ENCODE data around the gene MBD3L2.
"Not testable (repeated sequence)": the region's sequence is repeated elsewhere in the genome, so short reads cannot be mapped to it uniquely, and the experiment has no call there.

Gene MBD3L2

DNA sequence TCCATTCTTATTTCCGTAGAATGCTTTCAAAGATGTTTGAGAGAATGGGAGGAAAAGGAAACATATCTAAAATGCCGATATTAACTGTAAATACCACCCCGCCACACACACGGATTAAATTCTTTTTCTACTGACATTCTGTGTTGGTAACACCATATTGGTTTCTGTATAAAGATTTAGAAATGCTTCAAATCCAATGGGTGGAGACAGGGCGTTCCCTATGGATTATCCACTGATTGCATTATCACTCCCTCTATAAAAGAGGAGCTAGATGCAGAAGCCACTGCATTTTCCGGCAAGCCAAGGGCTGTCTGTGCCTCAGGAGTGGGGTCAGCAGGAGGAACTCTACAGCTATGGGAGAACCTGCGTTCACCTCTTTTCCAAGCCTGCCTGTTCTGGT, at the start of gene MBD3L2:
TSS of gene MBD3L2 (plus strand) at position 301 of the 400 bp plus-strand sequence. CDS start at position 354, 53 bp downstream.
- DNase-seq = not testable (repeated sequence)

DNA sequence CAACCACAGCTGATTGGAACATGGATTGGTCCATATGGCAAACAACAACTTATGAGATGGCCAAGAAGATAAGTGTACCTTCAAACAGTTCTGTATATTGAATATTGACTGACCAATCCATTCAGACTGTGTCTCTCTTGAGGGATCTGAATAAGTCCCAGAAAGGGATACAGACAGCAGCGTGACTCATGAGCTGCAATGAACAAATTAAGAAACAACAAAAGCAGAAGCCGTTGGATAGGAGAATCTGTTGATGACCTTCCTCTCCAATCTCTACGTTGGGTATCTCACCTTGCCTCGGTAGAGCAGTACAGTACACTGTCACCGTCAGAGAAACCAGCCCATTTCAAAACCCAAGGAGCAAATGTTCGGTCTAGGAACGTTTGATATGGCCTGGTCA, 49.2 kb upstream of the MBD3L2 start:
- DNase-seq = no peak

GRCh38 chr19:7000333-7000732, 48.8 kb upstream of the MBD3L2 start:
- DNase-seq = no peak

DNA sequence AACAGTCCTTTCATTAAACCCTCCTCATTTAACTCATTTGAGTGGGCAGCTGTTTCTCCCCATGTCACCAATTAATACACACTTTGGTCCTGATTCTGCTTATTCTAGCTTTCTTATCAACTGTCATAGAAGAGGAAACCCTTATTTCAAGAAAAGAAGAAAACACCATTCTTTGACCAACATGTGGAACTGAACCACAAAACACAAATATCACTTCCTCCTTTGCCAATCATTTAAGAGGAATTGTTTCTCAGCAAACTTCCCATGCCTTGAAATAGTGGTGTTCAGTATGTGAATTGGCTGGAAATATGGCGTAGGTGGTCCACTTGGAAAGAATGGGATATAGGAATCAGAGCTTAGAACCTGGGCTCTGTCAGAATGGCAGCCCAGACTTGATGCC, 48.3 kb upstream of the MBD3L2 start:
- no peak for DNase-seq

DNA sequence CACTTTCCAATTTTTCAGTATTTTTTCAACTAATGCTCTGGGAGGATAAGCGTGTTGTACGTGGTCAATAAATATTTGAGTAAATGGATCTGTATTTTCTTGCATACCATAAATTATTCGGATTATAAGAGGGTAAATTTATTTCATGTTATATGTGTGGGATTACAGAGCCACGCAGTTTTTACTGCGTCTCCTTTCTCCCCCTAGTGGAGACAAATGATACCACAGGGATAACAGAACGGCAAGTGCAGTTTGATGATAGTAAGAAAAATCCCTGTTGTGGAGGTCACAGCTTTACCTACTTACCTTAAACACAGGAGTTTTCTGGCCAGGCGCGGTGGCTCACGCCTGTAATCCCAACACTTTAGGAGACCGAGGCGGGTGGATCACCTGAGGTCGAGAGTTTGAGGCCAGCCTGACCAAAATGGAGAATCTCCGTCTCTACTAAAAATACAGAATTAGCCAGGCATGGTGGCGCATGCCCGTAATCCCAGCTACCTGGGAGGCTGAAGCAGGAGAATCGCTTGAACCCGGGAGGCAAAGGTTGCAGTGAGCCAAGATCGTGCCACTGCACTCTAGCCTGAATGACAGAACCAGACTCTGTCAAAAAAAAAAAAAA, 44.7 kb upstream of the MBD3L2 start:
- peak; percentile 22 for DNase-seq

DNA sequence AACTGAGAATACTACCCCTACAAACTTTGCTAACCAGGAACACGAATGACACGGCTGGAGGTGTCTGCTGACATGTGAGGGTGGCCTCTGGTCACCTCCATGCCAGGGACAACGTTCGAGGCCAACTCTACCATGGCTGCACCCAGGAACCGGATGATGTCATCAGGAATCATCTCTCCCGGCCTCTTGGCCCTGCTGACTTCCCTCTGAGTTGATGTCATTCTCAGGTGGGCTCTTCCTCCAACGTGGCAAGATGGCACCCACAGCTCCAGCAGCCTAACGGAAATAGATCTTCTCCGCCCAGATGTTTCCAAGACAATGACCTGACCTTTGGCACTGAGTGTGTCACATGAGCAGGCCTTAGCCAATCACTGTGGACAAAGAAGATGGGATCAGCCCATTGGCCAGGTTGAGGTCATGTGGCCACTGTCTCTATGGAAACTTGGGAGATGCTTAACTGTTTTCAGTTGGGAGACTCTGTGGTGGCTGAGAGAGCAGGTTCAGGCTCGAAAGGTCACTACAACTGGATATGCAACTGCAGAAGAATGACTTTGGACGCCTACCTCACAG, 42.9 kb upstream of the MBD3L2 start:
- no peak for DNase-seq

- no peak for DNase-seq
Measured at GRCh38 chr19:7007859-7008258, 41.3 kb upstream of the MBD3L2 start.

DNA sequence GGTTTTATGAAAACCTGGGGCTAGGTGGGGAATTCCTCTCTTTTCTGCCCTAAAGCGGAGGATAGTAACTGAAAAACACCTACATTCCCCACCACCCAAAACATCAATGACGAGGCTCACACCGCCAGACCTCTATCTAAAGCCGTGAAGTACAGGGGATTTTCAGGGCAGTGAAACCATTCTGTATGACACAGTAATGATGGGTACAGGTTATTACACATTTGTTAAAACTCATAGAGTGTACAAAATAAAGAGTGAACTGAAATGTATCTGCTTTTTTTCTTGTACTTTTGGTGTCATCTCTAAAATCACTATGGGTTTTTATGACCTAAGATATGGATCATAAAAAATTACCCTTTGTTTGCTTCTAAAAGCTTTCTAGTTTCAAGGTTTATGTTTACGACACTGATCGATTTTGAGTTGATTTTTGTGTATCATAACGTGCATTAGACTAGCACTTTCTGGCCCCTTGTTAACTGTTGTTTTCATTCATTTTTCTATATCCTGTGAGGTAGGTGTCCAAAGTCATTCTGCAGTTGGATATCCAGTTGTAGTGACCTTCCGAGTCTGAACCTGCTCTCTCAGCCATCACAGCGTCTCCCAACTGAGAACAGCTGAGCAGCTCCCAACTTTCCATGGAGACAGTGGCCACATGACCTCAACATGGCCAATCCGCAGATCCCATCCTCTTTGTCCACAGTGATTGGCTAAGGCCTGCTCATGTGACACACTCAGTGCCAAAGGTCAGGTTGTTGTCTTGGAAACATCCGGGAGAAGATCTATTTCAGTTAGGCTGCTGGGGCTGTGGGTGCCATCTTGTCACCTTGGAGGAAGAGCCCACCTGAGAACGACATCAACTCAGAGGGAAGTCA, 38.2 kb upstream of the MBD3L2 start:
- DNase-seq = no peak

DNA sequence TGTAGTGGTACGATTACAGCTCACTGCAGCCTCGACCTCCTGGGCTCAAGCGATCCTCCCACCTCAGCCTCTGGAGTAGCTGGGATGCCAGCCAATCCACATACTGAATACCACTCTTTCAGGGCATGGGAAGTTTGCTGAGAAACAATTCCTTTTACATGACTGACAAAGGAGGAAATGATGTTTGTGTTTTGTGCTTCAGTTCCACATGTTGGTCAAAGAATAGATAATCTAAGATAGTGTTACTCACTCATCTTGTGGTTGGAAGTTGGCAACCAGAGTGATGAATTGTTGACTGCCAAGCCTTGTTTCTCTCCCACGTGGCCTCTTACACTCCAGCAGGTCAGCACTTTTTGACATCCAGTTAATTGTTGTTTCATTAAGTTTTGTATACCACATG, 35.4 kb upstream of the MBD3L2 start:
- no peak for DNase-seq

DNA sequence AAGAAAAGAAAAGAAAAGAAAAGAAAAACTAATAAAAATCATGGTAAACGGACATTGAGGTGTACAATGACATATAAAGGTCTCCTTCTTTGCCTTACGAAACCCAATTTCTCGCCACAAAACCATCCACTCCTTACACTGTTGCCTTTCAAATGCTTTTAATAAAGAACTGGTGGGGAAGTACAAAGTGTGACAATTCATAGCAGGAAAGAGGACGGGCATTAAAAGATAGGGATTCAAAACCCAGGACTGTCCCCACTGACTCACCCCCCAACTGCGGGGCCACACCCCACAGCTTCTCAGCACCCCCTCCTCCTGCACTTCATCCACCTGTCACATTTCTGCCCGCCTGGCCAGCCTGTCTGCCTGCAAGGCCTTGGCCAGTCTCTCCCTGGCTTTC, 30.3 kb upstream of the MBD3L2 start:
- no peak for DNase-seq

- DNase-seq = not testable (repeated sequence)
Measured at GRCh38 chr19:7021331-7021730, 27.8 kb upstream of the MBD3L2 start, which contains the start of gene MBD3L2B. TSS of gene MBD3L2B (minus strand) at chr19:7021431. CDS start at chr19:7021397, 34 bp downstream.

DNA sequence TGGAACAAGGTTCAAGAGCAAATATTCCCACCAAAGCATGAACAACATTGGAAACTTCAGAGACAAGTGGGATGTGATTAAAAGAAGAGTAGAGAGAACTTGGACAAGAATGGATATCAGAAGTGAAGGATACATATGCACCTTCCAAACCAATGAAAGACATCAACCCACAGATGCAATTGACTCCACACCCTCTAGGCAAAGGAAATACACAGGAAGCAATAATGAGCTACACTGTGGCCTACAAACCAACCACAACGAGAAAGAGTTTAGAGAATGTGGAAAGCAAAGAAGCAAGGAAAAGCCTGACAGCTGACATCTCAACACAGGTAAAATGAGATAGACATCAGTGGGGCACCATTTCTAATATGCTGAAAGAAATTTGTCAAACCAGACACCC, 20.3 kb upstream of the MBD3L2 start:
- DNase-seq = not testable (repeated sequence)

DNA sequence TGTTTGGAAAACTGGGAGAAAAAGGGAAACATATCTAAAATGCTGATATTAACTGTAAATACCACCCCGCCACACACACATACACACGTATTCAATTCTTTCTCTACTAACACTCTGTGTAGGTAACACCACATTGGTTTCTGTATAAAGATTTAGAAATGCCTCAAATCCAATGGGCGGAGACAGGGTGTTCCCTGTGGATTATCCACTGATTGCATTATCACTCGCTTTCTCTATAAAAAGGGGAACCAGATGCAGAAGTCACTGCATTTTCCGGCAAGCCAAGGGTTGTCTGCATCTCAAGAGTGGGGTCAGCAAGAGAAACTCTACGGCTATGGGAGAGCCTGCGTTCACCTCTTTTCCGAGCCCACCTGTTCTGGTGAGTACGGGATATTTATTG, 18.8 kb upstream of the MBD3L2 start, which contains the start of gene MBD3L5:
TSS of gene MBD3L5 (plus strand) at position 301 of the 400 bp plus-strand sequence. CDS start at position 335, 34 bp downstream.
- not testable (repeated sequence) for DNase-seq

GRCh38 chr19:7040079-7040478, 9.0 kb upstream of the MBD3L2 start, which contains the start of gene MBD3L4:
TSS of gene MBD3L4 (minus strand) at chr19:7040179. CDS start at chr19:7040144, 35 bp downstream.
- not testable (repeated sequence) for DNase-seq

GRCh38 chr19:7041563-7041962, 7.6 kb upstream of the MBD3L2 start:
- DNase-seq = not testable (repeated sequence)

- DNase-seq = not testable (repeated sequence)
Measured at GRCh38 chr19:7051421-7051820, 2.3 kb downstream of the MBD3L2 start.

DNA sequence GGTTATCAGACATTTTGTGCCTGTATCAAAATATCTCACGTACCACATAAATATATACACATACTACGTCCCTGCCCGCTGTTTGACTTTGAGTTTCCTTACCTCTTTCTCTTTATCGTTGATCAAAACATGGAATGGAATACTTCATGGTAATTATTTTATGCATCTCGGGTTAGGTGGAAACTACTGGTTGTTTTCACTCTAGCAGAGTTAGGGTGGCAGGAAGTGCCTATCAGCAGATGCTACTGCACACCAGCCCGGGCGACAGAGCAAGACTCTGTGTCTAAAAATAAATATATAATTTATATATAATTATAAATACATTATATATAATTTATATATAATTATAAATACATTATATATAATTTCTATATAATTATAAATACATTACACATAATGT, 3.8 kb downstream of the MBD3L2 start:
- DNase-seq = not testable (repeated sequence)

- DNase-seq = not testable (repeated sequence)
Measured at GRCh38 chr19:7054635-7055368, 5.7 kb downstream of the MBD3L2 start.

DNA sequence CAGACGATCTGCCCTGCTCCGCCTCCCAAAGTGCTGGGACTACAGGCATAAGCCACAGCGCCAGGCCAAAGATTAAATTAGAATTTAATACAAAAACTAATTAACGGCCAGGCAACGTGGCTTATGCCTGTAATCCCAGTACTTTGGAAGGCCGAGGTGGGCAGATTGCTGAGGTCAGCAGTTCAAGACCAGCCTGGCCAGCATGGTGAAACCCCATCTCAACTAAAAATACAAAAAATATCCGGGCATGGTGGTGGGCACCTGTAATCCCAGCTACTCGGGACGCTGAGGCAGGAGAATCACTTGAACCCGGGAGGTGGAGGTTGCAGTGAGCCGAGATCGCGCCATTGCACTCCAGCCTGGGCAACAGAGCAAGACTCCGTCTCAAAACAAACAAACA, 6.6 kb downstream of the MBD3L2 start:
- not testable (repeated sequence) for DNase-seq

DNA sequence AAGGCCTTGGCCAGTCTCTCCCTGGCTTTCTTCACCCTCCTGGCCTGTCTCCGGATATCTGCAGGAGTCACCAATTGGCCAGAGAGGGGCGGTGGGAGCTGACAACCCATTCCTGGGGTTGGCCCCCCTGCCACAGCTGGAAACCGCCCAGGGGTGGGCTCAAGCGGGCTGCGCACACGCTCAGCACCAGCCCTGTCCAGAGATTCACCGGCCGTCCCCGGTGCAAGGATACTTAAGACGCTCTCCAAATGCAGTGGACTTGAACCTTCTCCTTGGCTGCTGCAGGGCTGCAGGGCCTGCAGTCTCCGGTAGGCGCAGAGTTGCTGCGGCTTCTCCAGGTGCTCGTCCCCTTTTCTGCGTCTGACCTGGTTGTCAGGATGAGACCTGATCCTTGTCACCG, 7.2 kb downstream of the MBD3L2 start:
- DNase-seq = not testable (repeated sequence)

- DNase-seq = not testable (repeated sequence)
Measured at GRCh38 chr19:7058576-7058975, 9.5 kb downstream of the MBD3L2 start, which contains the start of gene MBD3L3. TSS of gene MBD3L3 (minus strand) at chr19:7058676. CDS start at chr19:7058605, 71 bp downstream.

- not testable (repeated sequence) for DNase-seq
Measured at GRCh38 chr19:7059977-7060376, 10.9 kb downstream of the MBD3L2 start.

DNA sequence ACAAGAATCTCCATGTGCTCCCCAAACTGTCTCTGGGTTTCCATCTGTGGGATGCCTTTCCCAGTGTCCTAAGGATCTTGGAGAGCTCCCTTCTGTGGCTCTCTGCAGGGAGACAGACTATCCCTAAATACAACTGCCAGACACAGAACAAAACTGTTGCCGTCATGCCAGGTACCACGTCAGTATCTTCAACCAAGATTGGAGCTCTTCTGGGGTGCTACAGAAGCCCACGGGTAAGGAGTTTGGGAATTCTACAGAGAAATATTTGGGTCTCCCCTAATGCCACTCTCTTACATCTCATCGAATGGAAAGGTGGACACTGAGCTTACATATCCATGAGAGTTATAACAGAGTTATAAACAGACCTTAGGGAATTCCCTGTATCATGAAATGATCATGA, 14.2 kb downstream of the MBD3L2 start:
- DNase-seq = no peak
